GM18526 (cell line): Measurements from ENCODE around the gene SMAD7.

Source experiments
- POLR2A ChIP-seq: IDR thresholded peaks from 3 replicates; pipeline ENCODE4 v1.6.1; 2011; ENCODE audit not compliant: insufficient read length; ENCODE audit errors: extremely low read depth

The SMAD7 gene

DNA sequence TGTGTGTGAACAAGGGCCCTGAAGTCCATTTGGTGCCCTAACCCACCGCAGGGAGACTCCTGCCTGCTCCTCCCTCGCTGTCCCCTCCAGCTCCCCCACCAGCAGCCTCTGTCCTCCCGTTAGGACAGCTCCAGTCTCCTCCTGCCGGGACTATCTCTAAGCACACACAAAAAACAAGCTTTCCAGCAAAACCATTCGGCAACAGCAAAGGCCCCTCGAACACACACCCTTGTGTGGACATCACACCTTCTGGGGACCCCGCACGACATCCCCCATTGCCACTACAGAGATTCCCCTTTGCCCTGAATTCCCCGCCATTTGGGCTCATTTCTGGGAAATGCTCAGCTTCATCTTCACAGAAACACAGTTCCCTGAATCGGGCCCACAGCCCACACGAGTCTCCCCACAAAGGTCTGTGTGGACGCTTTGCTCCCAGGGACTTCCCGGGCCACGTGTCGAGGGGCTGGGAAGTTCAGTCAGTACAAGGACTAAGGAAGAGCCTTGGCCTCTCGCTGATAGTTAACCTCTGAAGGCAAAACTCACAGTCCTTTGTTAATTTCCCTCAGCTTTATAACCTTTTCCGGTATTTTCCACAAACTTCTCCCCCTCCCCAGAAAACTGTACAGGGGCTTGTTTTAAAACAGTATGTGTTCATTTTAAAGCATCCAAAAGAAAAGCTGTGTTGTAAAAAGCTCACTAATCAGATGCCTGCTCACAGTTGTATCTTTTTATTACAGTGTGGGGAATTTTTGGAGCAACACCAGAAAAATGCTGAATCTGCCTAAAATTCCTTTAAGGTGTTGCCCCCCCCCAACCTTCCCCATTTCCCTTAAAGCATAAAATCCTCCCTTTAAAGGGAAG, 25.9 kb downstream of the SMAD7 start:
- TF ChIP-seq POLR2A = no peak

DNA sequence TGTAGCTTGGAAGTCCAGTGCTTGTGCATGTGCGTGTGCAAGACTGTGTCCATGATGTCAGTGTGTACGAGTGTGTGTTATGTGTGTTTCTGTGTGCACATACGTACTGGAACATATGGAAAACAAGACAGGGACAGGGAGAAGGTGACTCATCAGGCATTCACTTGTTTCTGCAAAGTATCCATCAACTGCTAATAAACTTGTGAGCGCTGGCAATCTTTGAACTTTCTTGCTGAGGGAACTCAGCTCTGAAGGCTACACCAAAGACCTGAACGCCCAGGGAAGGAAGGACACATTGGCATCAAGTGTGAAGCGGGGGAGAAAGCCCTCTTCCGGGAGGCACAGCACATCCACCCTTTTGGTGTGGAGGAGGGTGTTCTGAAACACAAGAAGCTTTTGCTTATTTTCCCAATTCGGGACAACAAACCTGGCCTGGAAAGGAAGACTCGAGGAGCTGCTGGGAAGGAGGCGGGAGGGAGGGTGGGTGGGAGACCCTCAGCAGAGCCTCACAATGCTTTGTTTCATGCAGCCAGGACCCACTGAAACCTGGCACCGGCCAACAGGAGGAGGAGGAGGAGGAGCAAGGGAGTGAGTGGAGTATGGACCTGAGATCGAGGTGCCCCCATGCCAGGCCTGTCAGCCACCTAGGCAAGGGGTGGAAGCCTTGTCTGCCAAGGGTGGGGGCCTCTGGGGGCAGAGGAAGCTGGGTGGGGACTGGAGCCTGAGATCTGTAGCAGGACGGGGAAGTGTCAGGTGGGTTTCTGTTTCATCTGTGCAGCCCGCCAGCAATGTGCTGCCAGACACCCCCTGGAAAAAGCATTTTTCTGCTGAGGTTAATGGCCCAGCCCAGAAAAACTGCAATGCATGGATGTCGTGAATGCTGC, 26.8 kb downstream of the SMAD7 start:
- no peak for TF ChIP-seq POLR2A

DNA sequence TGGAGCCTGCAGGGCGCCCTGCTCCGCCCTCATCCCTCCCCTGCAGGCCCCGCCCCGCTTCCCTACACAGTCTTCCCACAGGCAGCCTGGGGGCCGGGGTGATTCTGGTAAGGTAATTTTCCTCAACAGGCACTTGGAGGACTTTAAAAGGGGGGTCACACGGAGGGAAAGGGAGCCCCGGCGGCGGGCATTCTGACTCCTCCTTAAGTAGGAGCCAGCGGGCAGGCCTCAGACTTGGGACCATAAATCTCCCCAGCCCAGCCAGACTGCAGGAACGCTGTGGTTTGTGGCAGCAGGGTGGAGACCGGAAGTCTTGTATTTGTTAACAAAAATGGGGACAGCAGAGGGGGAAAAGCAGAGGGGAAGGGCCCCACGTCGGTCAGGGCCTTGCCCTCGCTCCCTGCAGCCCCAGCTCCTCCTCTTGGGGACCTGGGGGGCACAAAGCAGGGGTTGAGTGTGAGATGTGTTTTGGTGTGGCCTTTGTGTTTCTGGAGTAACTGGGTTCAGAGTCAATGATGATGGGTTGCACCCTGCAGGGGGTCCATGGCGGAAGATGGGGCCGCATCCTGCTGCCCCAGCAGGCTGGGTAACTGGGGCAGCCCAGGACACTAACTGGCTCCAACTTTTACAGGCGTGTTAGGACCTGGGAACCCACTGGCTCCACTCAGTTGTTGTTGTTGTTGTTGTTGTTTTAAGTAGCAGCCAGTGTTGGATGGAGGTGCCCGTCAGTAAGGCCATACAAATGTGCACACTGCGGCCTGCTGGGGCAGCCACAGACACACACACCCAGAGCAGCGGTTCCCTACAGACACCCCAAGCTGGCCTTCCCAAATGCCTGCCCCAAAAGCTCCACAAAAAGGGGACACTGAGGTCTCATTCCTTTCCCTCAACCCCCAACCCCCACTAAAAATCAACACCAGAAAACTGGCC, 27.7 kb downstream of the SMAD7 start:
- TF ChIP-seq POLR2A = no peak

DNA sequence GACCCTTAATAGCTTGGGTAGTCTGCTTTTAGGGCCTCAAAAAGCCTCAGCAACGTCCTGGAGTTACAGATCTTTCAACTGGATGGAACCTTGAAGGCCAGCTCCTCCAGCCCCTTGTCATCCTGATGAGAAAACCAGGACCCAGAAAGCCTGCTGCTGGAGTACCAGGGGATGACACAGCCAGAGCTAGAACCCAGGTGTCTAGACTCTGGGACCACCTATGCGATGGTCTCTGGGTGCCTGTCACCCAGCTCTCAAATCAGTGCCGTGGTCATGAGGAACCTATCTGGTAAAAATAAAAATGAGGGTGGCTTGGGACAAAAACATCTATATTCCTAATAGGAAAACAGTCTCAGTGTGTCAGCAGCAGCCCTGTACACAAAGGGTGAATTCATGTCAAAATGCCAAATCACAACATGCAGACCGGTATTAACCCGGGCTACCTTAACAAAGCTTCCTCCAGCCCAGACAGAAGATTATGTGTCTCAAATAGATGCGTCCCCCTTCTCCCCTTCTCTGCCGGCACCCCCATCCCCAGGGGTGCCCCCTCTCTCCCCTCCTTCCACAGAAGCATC, 28.5 kb downstream of the SMAD7 start:
- TF ChIP-seq POLR2A = no peak

DNA sequence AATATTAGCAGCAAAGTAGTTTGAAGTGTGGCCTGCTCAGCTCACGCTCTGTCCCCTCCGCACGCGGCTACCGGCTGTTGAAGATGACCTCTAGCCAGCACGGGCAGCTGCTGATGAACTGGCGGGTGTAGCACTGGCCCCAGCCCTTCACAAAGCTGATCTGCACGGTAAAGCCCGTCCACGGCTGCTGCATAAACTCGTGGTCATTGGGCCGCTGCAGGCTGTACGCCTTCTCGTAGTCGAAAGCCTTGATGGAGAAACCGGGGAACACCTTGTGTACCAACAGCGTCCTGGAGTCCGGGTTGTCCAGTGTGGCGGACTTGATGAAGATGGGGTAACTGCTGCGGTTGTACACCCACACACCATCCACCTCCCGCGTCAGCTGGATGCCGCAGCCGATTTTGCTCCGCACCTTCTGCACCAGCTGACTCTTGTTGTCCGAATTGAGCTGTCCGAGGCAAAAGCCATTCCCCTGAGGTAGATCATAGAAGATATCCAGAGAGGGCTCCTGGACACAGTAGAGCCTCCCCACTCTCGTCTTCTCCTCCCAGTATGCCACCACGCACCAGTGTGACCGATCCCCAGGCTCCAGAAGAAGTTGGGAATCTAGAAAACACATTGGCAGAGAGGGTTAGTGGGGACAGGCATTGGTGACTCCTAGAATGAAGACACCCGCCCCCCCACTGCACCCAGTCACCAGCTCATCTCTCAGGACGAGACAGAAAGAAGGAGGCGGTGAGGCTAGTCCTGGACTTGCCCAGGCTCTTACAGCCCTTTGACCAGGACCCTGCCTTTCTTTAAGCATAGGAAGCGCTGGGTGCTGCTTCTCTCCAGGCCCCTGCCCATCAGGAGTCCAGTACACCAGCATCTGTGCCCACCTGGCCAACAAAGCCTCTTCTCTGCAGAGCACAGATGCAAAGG, 29.2 kb downstream of the SMAD7 start:
- no peak for TF ChIP-seq POLR2A

DNA sequence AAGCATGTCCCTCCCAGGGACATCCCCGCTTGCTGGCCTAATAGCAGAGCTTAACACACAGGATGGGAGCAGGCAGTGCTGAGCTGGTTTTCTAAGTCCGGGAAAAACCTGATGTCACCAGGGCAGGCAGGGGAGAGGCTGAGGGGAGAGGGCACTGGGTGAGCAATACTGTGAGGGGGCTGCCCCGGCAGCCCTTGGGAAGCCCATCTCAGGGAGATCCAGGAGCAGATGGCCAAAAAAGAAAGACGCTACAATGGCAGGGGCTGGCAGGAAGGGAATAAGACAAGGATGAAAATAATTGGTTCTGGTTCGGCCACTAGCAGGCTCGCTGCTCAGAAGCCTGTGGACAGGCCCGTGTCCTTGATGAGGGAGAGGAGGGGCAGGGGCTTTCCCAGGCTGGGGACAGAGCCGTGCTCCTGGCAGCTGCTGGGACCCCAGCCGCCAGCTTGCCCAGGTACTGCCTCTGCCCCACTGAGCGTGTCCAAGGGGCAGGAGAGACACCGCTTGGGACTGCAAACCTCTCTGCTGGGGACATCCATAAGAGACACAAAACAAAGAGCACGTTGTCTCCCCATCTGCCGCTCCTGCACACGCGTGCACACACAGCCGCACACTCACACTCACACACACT, 30.2 kb downstream of the SMAD7 start:
- no peak for TF ChIP-seq POLR2A

DNA sequence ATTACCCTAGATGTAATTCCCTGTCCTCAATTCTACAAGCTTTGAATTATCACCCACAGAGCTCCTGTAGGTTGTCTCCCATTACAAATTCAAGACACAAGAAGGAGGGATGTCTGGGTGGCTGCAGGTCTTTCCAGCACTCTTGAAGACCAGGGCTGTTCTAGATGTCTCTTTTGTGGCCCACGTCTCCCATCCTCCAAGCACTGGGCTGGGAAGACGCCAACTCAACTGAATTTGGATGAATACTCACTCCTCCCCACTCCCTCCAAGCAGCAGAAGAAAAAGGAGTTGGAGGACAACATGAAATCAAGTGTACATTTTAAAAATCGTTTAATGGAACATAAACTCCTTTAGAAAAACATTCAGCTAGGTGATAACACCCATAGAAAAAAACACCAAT, 31.2 kb downstream of the SMAD7 start:
- no peak for TF ChIP-seq POLR2A

DNA sequence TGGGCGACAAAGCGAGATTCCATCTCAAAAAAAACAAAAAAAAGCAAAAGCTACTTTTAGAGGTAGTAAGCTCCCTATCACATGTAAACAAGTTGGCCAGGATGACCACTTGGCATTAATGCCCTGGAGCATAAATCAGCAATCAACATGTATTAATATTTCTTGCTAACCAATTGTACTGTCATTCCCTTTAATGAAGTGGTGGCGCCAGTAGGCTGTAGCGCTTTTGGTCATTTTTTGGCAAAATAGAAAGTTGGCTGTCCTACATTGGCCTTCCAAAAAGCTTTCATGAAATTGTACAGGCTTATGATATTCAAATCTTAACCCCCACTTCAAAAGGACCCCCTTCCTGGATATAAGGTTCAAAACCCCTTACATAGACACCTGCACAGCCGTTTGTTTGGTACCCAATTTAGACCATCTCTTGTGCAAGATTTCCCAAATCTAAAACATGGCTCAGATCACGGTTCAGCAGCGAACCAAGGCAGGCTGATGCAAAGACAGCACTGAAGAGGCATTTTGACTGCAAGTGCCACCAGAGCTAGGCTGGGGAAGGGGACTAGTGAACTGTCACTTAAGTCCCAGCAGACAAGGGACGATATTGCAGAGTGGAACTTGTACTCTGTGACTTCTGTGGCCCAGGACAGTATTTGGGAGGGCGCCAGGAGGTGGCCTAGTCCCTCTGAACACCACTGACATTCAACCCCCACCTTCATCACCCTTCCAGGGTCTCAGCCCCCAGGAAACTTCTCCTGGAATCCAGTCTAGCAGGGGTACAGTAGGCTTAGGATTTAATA, 31.9 kb downstream of the SMAD7 start:
- no peak for TF ChIP-seq POLR2A

DNA sequence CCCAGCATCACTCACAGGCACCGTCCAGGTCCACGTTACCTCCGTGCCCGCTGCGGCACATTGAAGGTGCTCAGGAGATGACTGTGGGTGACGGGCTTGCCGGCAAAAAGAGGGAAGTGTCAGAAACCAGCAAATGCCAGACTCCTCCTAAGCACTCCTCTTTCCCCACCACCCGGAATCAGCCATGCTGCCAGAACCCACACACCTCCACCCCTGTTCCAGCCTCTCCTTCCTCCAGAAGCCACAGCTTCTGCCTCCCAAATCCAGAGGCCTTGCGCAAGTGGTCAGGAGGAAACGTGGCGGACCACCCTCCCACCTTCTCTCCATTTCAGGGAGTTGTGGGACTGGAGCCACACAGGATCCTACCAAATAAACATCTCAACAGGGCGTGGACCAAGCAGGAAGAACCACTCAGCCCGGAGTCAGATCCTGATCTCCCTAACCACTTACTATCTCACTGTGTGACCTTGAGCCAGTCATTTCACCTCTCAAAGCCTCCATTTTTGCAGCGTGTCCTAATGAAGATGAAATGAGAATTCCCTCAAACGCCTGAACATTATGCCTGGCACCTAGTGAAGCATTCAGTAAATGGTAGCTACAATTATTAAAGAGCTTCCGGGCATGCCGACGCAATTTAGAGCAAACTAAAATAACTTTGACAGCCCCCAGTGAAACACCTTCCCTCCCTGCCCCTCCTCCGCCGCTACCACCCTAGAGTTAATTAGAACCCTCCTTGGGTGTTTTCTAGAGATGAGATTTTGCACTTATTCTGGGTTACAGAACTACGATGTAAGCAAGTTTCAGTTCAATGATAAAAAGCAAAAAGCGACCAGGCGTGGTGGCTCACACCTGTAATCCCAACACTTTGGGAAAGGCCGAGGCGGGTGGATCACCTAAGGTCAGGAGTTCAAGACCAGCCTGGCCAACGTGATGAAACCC, 32.9 kb downstream of the SMAD7 start:
- no peak for TF ChIP-seq POLR2A

DNA sequence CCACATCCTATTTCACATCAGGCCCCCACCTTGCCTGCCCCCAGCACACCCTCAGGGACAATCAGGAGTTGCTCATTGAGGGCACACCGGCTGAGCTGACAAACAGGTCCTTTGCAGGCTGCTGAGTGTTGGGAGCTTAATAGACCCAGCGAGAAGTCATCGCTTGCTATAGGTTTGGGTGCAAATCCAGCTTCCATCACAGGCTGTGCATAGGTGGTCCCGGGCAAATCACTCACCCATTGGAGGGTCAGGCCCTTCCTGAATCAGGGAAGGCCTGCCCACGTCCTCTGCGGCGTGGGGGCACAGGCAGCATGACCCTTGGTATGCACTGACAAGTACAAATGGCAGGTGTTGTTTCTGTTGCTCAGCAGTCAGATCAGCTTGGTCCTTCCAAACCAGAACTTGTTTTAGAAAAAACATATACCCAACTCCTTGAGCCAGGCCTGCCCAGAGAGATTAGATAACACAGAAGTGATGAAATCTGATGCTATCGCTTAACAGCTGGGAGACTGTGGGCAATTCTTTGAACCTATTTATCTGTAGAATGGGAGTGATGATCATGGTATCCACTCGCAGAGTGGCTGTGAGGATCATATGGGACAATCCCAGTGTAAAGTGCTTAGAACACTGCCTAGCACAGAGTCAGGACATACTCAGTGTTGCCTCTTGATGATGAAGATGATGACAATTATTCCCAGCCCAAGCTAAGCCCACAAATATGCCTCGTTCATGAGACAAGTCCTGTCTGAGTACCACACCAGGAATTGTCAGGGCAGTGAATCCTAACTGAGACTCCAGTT, 34.9 kb downstream of the SMAD7 start:
- no peak for TF ChIP-seq POLR2A
